Sciatic nerve (tissue), 2 donors: Measurements from ENCODE around the gene KANSL1. TPM values are rescaled to one million over a fixed set of nuclear protein-coding genes. Genes with fewer than 3 reads are reported as not detected.
A peak's percentile ranks its signal among the peaks of the same experiment; 100 is the strongest.
"Not testable (repeated sequence)": the region's sequence is repeated elsewhere in the genome, so short reads cannot be mapped to it uniquely, and the experiment has no call there.

ENCODE experiments used
- ATAC-seq: fragments of 200-7000 bp; cut with Tn5 transposase; one replicate; pipeline ENCODE4 v1.9.1; 2020; ENCODE audit warnings: mild to moderate bottlenecking, moderate library complexity
- DNase-seq: peaks from one replicate; pipeline ENCODE4 v3.0.0-alpha.2; 2020; ENCODE audit warnings: low spot score
- intact Hi-C: fragments of 100-400 bp; cut with DNase I; formaldehyde crosslinking; loops from one replicate; pipeline ENCODE4 v1.14.2; 2022
- total RNA-seq: library from RNA; stranded (reverse); fragmentation: NEBNext Ultra II Directional; extraction: Animal tissue kit (Norgen Biotek cat#: 25700); gene quantifications from one replicate; pipeline ENCODE4 v1.2.1, GENCODE V29; 2021
- donor health status: DM: no; HTN: no; CAD: no.
- donor health status: DM: no; HTN: no; CAD: no.

Gene KANSL1
- total RNA-seq, 1 donor from 2014 or later: 108 TPM

GRCh38 chr17:46020998-46021397 is 172.2 kb downstream of the KANSL1 start:
- DNase-seq (no peak), ATAC-seq (no peak)
- intact Hi-C loops: no loop called here

GRCh38 chr17:46020023-46020761 is 173.0 kb downstream of the KANSL1 start:
- intact Hi-C loops: no loop called here
- peak; percentile 56 for ATAC-seq
- DNase-seq: no peak

GRCh38 chr17:46019408-46019925 is 173.8 kb downstream of the KANSL1 start:
- intact Hi-C loops, ATAC-seq, DNase-seq: not testable (repeated sequence)

GRCh38 chr17:46013502-46014165 is 179.6 kb downstream of the KANSL1 start:
- DNase-seq: no peak
- intact Hi-C loops: no loop called here
- ATAC-seq: no peak

GRCh38 chr17:46013127-46013501 is 180.1 kb downstream of the KANSL1 start:
- no peak for ATAC-seq
- intact Hi-C loops: no loop called here
- DNase-seq: no peak

GRCh38 chr17:46012506-46013079 is 180.6 kb downstream of the KANSL1 start:
- ATAC-seq (no peak), DNase-seq (no peak)
- intact Hi-C loops: no loop called here

GRCh38 chr17:46011711-46012505 is 181.3 kb downstream of the KANSL1 start:
- ATAC-seq (peak; percentile 13), DNase-seq (no peak)

GRCh38 chr17:46010597-46011186 is 182.5 kb downstream of the KANSL1 start:
- no peak for ATAC-seq
- no peak for DNase-seq

More at GRCh38 chr17:46011711-46012505, 181.3 kb downstream of the KANSL1 start:
- intact Hi-C loops: no loop called here

GRCh38 chr17:46009681-46010596 is 183.3 kb downstream of the KANSL1 start:
- DNase-seq (no peak), ATAC-seq (no peak)
- intact Hi-C loops: loop anchor here (10.0 kb wide), 1 partner anchor 205 kb away; no protein-coding TSS in a partner anchor

More at GRCh38 chr17:46010597-46011186, 182.5 kb downstream of the KANSL1 start:
- intact Hi-C loops: no loop called here

GRCh38 chr17:46008591-46008990 is 184.6 kb downstream of the KANSL1 start:
- ATAC-seq: no peak
- DNase-seq: no peak
- intact Hi-C loops: loop anchor here (10.0 kb wide), 1 partner anchor 206 kb away; no protein-coding TSS in a partner anchor

- DNase-seq (no peak), ATAC-seq (no peak)
- intact Hi-C loops: loop anchor here (10.0 kb wide), 1 partner anchor 207 kb away; no protein-coding TSS in a partner anchor
These were observed 185.7 kb downstream of the KANSL1 start for GRCh38 chr17:46007461-46007965.

GRCh38 chr17:46006082-46006481 is 187.1 kb downstream of the KANSL1 start:
- not testable (repeated sequence) for DNase-seq, ATAC-seq
- intact Hi-C loops: loop anchor here (10.0 kb wide), 1 partner anchor 209 kb away; no protein-coding TSS in a partner anchor

- intact Hi-C loops: loop anchor here (1.0 to 10.0 kb wide), 2 partner anchors 24 to 211 kb away; no protein-coding TSS in a partner anchor
- no peak for DNase-seq
- ATAC-seq: peak; percentile 31
These were observed 189.1 kb downstream of the KANSL1 start for GRCh38 chr17:46003907-46004748.

GRCh38 chr17:46002973-46003316 is 190.3 kb downstream of the KANSL1 start:
- DNase-seq (no peak), ATAC-seq (peak; percentile 7)
- intact Hi-C loops: loop anchor here (1.0 to 10.0 kb wide), 2 partner anchors 25 to 212 kb away; no protein-coding TSS in a partner anchor

- intact Hi-C loops: loop anchor here (10.0 kb wide), 1 partner anchor 212 kb away; no protein-coding TSS in a partner anchor
- DNase-seq (peak; percentile 82), ATAC-seq (peak; percentile 90)
These were observed 190.8 kb downstream of the KANSL1 start for GRCh38 chr17:46002311-46002972.
